Tibial nerve (tissue), 4 donors: Measurements from ENCODE around the gene TBC1D14.
"Not testable (repeated sequence)": the region's sequence is repeated elsewhere in the genome, so short reads cannot be mapped to it uniquely, and the experiment has no call there.

Experiments used
- EP300 ChIP-seq, 2 donors: sonication (generic); formaldehyde crosslinking; IDR thresholded peaks; one replicate each; pipeline ENCODE4 v1.6.1; 2017; ENCODE audit warnings: antibody characterized with exemption in 2 of 2, mild to moderate bottlenecking in 1 of 2
- POLR2A ChIP-seq, 2 donors: fragments of 450-650 bp; IDR thresholded peaks; one replicate each; pipeline ENCODE4 v1.6.1; 2017; ENCODE audit warnings: antibody characterized with exemption in 2 of 2, mild to moderate bottlenecking in 2 of 2, moderate library complexity in 2 of 2
- TF ChIP-seq, protein P1 (sequence below), 5 experiments: fragments of 200-600 bp in 3 of 5; fragments of 450-650 bp in 2 of 5; sonication (generic) in 3 of 5; IDR thresholded peaks; one replicate each; pipeline ENCODE4 v1.5.1; 2016 to 2019; ENCODE audit warnings: antibody characterized with exemption in 5 of 5, mild to moderate bottlenecking in 3 of 5, moderate library complexity in 2 of 5

DNA sequence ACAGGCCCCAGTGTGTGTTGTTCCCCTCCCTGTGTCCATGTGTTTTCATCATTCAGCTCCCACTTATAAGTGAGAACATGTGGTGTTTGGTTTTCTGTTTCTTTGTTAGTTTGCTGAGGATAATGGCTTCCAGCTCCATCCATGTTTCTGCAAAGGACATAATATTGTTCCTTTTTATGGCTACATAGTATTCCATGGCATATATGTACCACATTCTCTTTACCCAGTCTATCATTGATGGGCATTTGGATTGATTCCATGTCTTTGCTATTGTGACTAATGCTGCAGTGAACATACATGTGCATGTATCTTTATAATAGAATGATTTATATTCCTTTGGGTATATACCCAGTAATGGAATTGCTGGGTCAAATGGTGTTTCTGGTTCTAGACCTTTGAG is 169.9 kb downstream of the TBC1D14 start:
- not testable (repeated sequence) for TF ChIP-seq POLR2A, EP300 (IDR thresholded peaks at IDR 0.05)
- TF ChIP-seq, protein P1, sequence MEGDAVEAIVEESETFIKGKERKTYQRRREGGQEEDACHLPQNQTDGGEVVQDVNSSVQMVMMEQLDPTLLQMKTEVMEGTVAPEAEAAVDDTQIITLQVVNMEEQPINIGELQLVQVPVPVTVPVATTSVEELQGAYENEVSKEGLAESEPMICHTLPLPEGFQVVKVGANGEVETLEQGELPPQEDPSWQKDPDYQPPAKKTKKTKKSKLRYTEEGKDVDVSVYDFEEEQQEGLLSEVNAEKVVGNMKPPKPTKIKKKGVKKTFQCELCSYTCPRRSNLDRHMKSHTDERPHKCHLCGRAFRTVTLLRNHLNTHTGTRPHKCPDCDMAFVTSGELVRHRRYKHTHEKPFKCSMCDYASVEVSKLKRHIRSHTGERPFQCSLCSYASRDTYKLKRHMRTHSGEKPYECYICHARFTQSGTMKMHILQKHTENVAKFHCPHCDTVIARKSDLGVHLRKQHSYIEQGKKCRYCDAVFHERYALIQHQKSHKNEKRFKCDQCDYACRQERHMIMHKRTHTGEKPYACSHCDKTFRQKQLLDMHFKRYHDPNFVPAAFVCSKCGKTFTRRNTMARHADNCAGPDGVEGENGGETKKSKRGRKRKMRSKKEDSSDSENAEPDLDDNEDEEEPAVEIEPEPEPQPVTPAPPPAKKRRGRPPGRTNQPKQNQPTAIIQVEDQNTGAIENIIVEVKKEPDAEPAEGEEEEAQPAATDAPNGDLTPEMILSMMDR (IDR thresholded peaks at IDR 0.05), result not testable (repeated sequence)
